Measurements from ENCODE around the gene PDAP1.
"Not testable (repeated sequence)": the region's sequence is repeated elsewhere in the genome, so short reads cannot be mapped to it uniquely, and the experiment has no call there.

Gene PDAP1, protein sequence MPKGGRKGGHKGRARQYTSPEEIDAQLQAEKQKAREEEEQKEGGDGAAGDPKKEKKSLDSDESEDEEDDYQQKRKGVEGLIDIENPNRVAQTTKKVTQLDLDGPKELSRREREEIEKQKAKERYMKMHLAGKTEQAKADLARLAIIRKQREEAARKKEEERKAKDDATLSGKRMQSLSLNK

GRCh38 chr7:99408379-99409191 is at the start of gene PDAP1, which contains the start of gene BUD31:
Gene PDAP1, minus strand, starts transcription at chr7:99408597. Its CDS starts 49 bp downstream, at chr7:99408548.
Gene BUD31, plus strand, starts transcription at chr7:99408969. Its CDS starts 2,124 bp downstream, at chr7:99411093.
- peak; percentile 85 to 86 for DNase-seq (ENCODE audit: low read depth in 2 of 2)

GRCh38 chr7:99457650-99458493 is 49.5 kb upstream of the PDAP1 start:
- DNase-seq (ENCODE audit: low read depth in 2 of 2): no peak

DNA sequence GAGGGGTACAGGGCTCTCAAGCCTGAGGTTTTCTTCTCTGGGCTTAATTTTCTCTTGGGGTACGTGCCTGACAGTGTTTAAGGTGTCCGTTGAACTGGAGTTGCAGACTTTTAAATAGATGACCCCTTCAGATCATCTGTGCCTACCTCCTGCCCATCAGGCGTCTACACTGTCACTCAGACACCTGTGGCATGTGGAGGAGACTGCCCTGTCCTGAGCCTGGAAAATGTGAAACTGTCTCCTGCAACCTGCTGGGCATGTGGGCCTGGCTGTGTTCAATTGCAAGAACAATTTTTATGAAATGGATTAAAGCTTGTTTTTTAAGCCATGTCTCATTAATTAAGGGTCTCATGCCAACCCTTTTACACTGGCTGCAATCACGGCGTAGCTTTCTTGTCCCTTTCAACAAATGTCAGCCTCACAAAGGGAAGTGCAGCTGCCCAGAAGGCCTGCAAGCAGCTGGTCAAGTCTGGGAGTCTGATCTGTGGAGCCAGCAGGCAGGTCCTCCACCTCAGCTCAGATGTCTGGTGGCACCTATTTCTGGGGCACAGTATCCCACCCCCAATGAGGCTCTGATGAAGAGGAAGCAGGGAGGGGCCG is 48.8 kb upstream of the PDAP1 start:
- DNase-seq (ENCODE audit: low read depth in 2 of 2): no peak

GRCh38 chr7:99456288-99456687 is 47.9 kb upstream of the PDAP1 start:
- no peak for DNase-seq (ENCODE audit: low read depth in 2 of 2)

DNA sequence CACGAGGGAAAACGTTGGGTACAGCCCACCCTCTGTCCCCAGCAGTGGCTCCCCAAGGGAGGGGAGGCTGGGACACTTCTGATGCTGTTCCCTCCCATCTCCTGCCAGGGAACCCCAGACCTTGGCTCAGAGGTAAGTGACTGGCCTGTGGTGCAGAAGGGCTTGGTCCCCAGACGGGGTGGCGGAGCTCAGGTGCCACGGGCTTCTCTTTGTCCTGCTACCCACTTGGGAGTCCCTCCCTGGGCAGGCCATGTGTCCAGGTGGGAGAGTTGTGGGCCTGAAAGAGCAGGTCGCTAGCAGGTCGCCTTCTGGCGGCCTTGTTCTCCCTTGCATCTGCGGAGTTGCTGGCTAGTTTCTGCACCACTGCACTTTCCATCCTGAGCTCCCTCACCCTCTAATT is 47.5 kb upstream of the PDAP1 start:
- no peak for DNase-seq (ENCODE audit: low read depth in 2 of 2)

DNA sequence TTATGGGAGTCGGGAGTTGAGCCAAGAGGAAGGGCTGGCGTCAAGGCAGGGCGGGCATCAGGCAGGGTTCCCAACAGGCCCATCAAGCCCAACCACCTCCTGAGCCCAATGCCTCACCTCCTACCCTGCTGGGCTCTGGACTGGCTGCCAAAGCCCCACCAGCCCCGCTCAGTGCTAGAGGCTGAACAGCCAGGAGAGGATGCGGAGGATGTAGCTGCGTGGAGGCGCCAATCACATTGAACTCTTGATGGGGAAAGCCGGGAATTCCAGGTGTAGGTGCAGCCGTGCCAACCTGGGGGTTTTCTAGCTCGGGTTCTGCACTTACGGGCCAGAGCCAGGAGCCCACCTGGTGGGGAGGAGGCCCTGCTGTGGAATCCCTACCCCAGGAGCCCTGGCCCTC is 44.7 kb upstream of the PDAP1 start:
- DNase-seq (ENCODE audit: low read depth in 2 of 2): no peak

- DNase-seq (ENCODE audit: low read depth in 2 of 2): no peak
These were observed 44.1 kb upstream of the PDAP1 start for GRCh38 chr7:99452541-99452940.

DNA sequence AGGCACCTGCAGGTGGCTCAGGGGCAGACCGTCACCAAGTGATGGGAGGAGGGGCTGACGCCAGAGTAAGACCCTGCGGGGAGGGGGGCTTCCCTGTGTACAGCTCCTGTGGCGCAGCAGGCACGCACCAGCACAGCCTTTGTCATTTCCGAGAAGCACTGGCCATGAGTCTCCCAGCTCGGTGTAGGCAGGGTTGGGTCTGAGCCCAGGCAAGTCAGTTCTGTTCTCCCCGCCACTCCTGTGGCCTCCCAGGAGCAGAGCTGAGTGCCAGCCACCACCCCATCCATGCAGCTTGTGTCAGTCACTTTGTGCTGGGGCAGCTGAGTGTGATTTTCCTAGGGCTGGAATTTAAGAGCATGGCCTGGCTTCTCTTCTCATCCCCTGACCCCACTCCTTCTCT is 43.5 kb upstream of the PDAP1 start:
- no peak for DNase-seq (ENCODE audit: low read depth in 2 of 2)

DNA sequence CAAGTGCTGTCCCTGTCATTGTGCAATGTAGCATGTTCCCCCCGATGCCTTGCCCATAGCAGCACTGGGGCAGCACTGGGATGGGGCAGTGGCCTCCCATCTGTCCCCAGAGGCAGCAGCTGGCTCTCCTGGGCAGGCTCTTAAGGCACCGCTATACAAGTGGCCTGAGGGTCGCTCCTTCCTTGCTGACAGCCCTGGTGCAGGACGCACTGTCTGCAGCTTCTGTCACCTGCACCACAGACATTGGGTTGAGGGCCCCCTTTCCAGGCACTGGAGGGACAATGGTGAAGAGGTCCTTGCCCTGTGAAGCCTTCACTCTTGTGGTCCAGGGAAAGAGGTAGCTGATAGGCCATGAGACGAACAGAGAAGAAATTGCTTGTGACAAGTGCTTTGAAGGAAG is 40.9 kb upstream of the PDAP1 start:
- DNase-seq (ENCODE audit: low read depth in 2 of 2): no peak

GRCh38 chr7:99448855-99449254 is 40.5 kb upstream of the PDAP1 start:
- no peak for DNase-seq (ENCODE audit: low read depth in 2 of 2)

- DNase-seq (ENCODE audit: low read depth in 2 of 2): no peak
These were observed 39.5 kb upstream of the PDAP1 start for GRCh38 chr7:99447943-99448342.

DNA sequence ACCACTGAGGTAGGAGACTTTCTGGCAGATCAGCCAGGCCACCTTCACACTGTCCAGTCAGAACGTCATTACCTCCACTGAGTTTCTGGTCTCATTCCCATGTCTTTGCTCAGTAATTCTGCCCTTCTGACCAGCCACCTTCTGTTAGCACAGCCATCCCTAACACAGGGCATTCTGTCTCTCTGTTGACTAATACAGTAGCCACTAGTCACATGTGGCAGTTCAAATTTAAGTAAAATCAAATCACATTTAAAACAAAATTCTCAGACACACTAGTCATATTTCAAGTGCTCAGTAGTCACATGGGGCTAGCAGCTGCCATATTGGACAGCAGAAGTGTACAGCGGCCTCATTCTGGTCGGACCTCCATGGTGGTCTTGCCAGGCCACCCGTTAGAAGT is 37.7 kb upstream of the PDAP1 start:
- no peak for DNase-seq (ENCODE audit: low read depth in 2 of 2)

DNA sequence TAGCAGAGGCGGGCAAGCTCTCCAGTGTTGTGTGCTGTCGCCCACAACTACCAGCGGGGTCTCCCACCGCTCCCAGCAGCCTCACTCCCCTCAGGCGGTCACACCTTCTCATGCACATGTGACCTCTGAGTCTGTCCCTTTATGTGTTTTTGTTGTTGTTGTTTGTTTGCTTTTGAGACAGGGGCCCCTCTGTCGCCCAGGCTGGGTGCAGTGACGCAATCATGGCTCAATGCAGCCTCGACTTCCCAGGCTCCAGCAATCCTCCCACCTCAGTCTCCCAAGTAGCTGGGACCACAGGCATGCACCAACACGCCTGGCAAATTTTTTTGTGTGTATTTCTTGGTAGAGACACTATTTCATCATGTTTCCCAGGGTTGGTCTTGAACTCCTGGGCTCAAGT is 31.8 kb upstream of the PDAP1 start:
- no peak for DNase-seq (ENCODE audit: low read depth in 2 of 2)

- DNase-seq (ENCODE audit: low read depth in 2 of 2): peak; percentile 79 to 83
These were observed 30.4 kb upstream of the PDAP1 start, which contains the start of the genes CPSF4 and PTCD1 for GRCh38 chr7:99438573-99439480. Gene CPSF4, plus strand, starts transcription at chr7:99438943. Its CDS starts 140 bp downstream, at chr7:99439083. Gene PTCD1, minus strand, starts transcription at chr7:99438798. Its CDS starts 3,556 bp downstream, at chr7:99435242.

GRCh38 chr7:99437946-99438572 is 29.7 kb upstream of the PDAP1 start:
- no peak for DNase-seq (ENCODE audit: low read depth in 2 of 2)

DNA sequence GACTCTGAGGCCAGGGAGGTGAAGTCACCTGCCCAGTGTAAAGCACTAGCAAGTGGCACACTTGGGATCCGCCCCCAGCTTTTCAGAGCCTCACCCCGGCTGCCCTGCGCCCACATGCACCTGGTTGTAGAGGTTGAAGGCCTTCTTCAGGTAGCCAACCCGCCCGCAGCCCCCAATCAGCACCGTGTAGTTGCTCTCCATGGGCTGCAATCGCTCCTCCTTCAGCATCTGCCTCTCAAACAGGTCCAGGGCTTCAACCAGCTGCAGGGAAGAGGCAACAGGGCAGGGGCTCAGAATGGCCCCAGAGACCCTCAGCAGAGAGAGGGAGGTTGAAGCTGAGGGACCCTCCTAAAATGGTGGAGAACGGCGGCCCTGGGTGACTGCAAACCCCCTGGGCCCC is 24.8 kb upstream of the PDAP1 start:
- no peak for DNase-seq (ENCODE audit: low read depth in 2 of 2)

DNA sequence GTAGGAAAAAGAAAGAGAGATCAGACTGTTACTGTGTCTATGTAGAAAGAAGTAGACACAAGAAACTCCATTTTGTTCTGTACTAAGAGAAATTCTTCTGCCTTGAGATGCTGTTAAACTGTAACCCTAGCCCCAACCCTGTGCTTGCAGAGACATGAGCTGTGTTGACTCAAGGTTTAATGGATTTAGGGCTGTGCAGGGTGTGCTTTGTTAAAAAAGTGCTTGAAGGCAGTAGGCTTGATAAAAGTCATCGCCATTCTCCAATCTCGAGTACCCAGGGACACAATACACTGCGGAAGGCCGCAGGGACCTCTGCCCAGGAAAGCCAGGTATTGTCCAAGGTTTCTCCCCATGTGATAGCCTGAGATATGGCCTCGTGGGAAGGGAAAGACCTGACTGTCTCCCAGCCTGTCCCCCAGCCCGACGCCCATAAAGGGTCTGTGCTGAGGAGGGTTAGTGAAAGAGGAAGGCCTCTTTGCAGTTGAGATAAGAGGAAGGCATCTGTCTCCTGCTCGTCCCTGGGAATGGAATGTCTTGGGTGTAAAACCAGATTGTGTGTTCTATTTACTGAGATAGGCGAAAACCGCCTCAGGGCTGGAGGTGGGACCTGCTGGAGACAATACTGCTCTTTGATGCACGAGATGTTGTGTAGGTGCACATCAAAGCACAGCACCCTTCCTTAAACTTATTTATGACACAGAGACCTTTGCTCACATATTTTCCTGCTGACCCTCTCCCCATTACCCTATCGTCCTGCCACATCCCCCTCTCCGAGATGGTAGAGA is 23.6 kb upstream of the PDAP1 start:
- DNase-seq (ENCODE audit: low read depth in 2 of 2): not testable (repeated sequence)

DNA sequence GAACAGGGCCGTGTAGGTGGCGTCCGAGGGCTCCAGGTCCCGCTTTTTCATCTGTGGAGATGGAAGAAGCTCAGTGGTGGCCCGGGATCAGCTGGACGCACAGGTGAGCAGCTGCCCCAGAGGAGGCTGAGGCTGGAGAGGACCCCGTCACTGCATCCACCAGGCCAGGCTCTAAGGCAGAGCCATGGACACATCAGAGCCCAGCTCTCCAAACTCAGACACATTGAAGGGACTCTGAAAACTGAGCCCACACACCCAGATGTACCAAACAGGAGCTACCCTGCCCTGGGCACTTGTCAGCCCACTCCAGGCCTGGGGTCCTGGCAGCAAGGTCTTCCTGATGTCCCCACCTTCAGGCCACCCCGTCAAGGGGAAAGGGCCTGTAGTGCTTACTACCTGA is 21.4 kb upstream of the PDAP1 start:
- DNase-seq (ENCODE audit: low read depth in 2 of 2): no peak

- no peak for DNase-seq (ENCODE audit: low read depth in 2 of 2)
These were observed 20.7 kb upstream of the PDAP1 start for GRCh38 chr7:99428972-99429566.
